Fibroblast of lung (primary cell): ENCODE data around the gene ADRB1. TPM values are rescaled to one million over a fixed set of nuclear protein-coding genes. Genes with fewer than 3 reads are reported as not detected.

ENCODE experiments used
- DNase-seq, 2 donors: peaks; one replicate each; pipeline versions ENCODE4 v3.0.0 to v3.0.0-alpha.2; 2010; ENCODE audit warnings: low read depth in 2 of 2
- H2AFZ ChIP-seq: 2 replicates; pipeline ENCODE4 v1.5.1; 2012; ENCODE audit warnings: low read length, control low read depth, inconsistent platforms
- H3K27ac ChIP-seq: 2 replicates; pipeline ENCODE4 v1.5.1; 2011; ENCODE audit warnings: low read length, control low read depth; ENCODE audit not compliant: insufficient read depth
- H3K27me3 ChIP-seq: 2 replicates; pipeline ENCODE4 v1.5.1; 2011; ENCODE audit warnings: mild to moderate bottlenecking, low read length; ENCODE audit not compliant: control insufficient read depth, insufficient read depth
- H3K36me3 ChIP-seq: 2 replicates; pipeline ENCODE4 v1.5.1; 2011; ENCODE audit warnings: low read length; ENCODE audit not compliant: control insufficient read depth, insufficient read depth
- H3K4me1 ChIP-seq: 2 replicates; pipeline ENCODE4 v1.5.1; 2011; ENCODE audit warnings: low read length; ENCODE audit not compliant: control insufficient read depth, insufficient read depth; ENCODE audit errors: extremely low read depth
- H3K4me2 ChIP-seq: 2 replicates; pipeline ENCODE4 v1.5.1; 2011; ENCODE audit warnings: low read length, control low read depth; ENCODE audit not compliant: insufficient read depth; ENCODE audit errors: extremely low read depth
- H3K4me3 ChIP-seq, 4 experiments: fragments of 200-600 bp in 1 of 4; sonication (generic) in 1 of 4; replicated peaks in 1 of 4; 2 replicates each; pipeline ENCODE4 v1.5.1; 2011 to 2016; ENCODE audit warnings: low read length in 4 of 4, low read depth in 3 of 4, mild to moderate bottlenecking in 3 of 4, control low read depth in 2 of 4, inconsistent platforms in 1 of 4, mixed read lengths in 1 of 4; ENCODE audit not compliant: insufficient read depth in 1 of 4; ENCODE audit errors: control extremely low read depth in 1 of 4
- H3K79me2 ChIP-seq: 2 replicates; pipeline ENCODE4 v1.5.1; 2012; ENCODE audit warnings: mild to moderate bottlenecking, low read length, inconsistent platforms; ENCODE audit not compliant: control insufficient read depth, insufficient read depth
- H3K9ac ChIP-seq: 2 replicates; pipeline ENCODE4 v1.5.1; 2011; ENCODE audit warnings: mild to moderate bottlenecking, low read length, control low read depth; ENCODE audit not compliant: insufficient read depth
- H3K9me3 ChIP-seq: 2 replicates; pipeline ENCODE4 v1.5.1; 2012; ENCODE audit warnings: low read depth, low read length; ENCODE audit not compliant: control insufficient read depth, insufficient read depth
- H4K20me1 ChIP-seq: 2 replicates; pipeline ENCODE4 v1.5.1; 2011; ENCODE audit warnings: low read length; ENCODE audit not compliant: control insufficient read depth, insufficient read depth; ENCODE audit errors: extremely low read depth
- EZH2 ChIP-seq: IDR thresholded peaks from 2 replicates; pipeline ENCODE4 v1.5.1; 2012; ENCODE audit warnings: low read length, control low read depth, mild to moderate bottlenecking; ENCODE audit errors: missing control alignments
- polyA plus RNA-seq, 2 donors: library from polyadenylated mRNA; depleted of rRNA in 1 of 2; stranded (reverse) in 1 of 2; unstranded in 1 of 2; fragments of >200 nt; gene quantifications; 2 replicates each; pipeline ENCODE4 v1.2.1, GENCODE V29; 2011 to 2012; ENCODE audit warnings: missing spikeins in 1 of 2
- total RNA-seq: library from RNA; depleted of rRNA; stranded (reverse); fragments of >200 nt; gene quantifications from 2 replicates; pipeline ENCODE4 v1.2.1, GENCODE V29; 2014
- TF ChIP-seq, protein P1 (sequence below), 2 donors: IDR thresholded peaks in 1 of 2; conservative IDR thresholded peaks in 1 of 2; 1 replicate in 1 of 2; 2 replicates in 1 of 2; pipeline ENCODE4 v1.5.1; 2011 to 2012; ENCODE audit warnings: low read length in 2 of 2, control low read depth in 1 of 2, inconsistent platforms in 1 of 2, low read depth in 1 of 2, mild to moderate bottlenecking in 1 of 2

ADRB1 gene
- total and polyA plus RNA-seq, 2 donors (not counting 1 experiment from before 2014, with no cell fraction given) = not detected

DNA sequence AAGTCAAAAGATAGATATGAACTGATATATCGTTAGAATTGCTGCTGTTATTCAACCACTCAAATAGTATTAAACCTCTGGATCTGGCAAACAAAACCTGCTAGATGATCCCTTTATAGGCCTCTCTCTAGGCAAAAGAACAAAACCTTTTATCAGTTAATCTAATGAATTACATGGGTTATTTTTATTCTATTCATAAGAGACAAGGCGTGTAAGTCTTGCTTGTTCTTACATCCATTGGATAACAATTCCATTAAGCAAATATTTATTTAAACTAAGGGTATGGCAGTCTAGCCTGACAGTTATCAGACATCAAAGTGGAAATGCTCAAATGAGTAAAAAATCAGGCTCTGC lies 16.6 kb upstream of the ADRB1 start:
- Histone ChIP-seq H3K27me3 (no peaks in the 10 kb centered on the region), H2AFZ (no peak overlapping the region), H3K4me3 (no peak overlapping the region), H3K4me1 (no peaks in the 10 kb centered on the region), H3K79me2 (no peaks in the 10 kb centered on the region), H3K36me3 (no peaks in the 10 kb centered on the region), H3K9ac (no peak overlapping the region), H3K9me3 (no peaks in the 10 kb centered on the region), H4K20me1 (no peaks in the 10 kb centered on the region), H3K27ac (no peak overlapping the region), H3K4me2 (no peak overlapping the region)
- no peak for TF ChIP-seq EZH2
- TF ChIP-seq, protein P1, sequence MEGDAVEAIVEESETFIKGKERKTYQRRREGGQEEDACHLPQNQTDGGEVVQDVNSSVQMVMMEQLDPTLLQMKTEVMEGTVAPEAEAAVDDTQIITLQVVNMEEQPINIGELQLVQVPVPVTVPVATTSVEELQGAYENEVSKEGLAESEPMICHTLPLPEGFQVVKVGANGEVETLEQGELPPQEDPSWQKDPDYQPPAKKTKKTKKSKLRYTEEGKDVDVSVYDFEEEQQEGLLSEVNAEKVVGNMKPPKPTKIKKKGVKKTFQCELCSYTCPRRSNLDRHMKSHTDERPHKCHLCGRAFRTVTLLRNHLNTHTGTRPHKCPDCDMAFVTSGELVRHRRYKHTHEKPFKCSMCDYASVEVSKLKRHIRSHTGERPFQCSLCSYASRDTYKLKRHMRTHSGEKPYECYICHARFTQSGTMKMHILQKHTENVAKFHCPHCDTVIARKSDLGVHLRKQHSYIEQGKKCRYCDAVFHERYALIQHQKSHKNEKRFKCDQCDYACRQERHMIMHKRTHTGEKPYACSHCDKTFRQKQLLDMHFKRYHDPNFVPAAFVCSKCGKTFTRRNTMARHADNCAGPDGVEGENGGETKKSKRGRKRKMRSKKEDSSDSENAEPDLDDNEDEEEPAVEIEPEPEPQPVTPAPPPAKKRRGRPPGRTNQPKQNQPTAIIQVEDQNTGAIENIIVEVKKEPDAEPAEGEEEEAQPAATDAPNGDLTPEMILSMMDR (conservative IDR thresholded peaks at IDR 0.05 in 1 of 2, IDR thresholded peaks at IDR 0.05 in 1 of 2; ENCODE audit: low read depth in 1 of 2, low read length in 2 of 2) = no peak
- DNase-seq = no peak

DNA sequence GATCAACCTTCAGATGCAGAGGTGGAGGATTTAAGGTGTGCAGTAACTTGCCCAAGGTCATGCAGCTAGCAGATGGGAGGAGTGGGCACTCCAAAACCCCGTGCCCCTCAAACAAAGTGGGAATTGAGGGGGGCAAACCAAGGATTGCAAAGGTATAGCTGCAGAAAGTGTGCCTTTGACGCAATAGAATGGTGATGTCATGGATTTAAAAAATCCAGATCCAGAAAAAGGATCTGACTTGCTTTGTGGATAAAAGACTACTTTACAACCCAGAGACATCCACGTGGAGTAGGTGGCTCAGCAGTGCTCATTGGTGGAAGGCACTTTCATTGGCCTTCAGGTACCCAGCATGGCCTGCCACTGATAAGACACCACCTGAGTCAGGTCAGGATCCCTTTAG lies 15.7 kb upstream of the ADRB1 start:
- Histone ChIP-seq H2AFZ (no peak overlapping the region), H4K20me1 (no peaks in the 10 kb centered on the region), H3K9ac (no peak overlapping the region), H3K4me2 (no peak overlapping the region), H3K9me3 (no peaks in the 10 kb centered on the region), H3K36me3 (no peaks in the 10 kb centered on the region), H3K4me1 (no peaks in the 10 kb centered on the region), H3K79me2 (no peaks in the 10 kb centered on the region), H3K27ac (no peak overlapping the region), H3K4me3 (no peak overlapping the region), H3K27me3 (no peaks in the 10 kb centered on the region)
- DNase-seq = no peak
- TF ChIP-seq EZH2 = no peak
- TF ChIP-seq, protein P1 (conservative IDR thresholded peaks at IDR 0.05 in 1 of 2, IDR thresholded peaks at IDR 0.05 in 1 of 2; ENCODE audit: low read depth in 1 of 2, low read length in 2 of 2) = no peak

DNA sequence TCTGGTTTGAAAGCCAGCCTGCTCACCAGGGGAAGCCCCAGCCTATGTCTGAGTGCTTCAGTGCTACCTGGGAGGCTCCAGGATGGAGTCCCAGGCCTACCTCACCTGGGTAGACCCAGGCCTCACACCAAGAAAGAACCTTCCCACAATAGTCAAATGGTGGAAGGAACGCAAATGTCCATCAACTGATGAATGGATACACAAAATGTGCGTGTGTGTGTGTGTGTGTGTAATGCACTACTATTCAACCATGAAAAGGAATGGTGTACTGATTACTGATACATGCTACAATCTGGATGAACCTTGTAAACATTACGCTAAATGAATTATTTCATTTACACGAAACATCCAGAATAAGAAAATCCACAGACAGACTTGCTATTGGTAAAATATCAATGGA lies 15.2 kb upstream of the ADRB1 start:
- no peaks in the 10 kb centered on the region for H3K4me1 ChIP-seq
- H4K20me1 ChIP-seq = no peaks in the 10 kb centered on the region
- H3K36me3 ChIP-seq = no peaks in the 10 kb centered on the region
- no peak overlapping the region for H3K4me3 ChIP-seq
- H3K79me2 ChIP-seq = no peaks in the 10 kb centered on the region
- no peak overlapping the region for H2AFZ ChIP-seq
- H3K9me3 ChIP-seq = no peaks in the 10 kb centered on the region
- no peak overlapping the region for H3K4me2 ChIP-seq
- H3K27me3 ChIP-seq = no peaks in the 10 kb centered on the region
- no peak overlapping the region for H3K9ac ChIP-seq
- H3K27ac ChIP-seq = no peak overlapping the region
- TF ChIP-seq, protein P1 (conservative IDR thresholded peaks at IDR 0.05 in 1 of 2, IDR thresholded peaks at IDR 0.05 in 1 of 2; ENCODE audit: low read depth in 1 of 2, low read length in 2 of 2) = no peak
- TF ChIP-seq EZH2 = no peak
- no peak for DNase-seq
